GM13977 (cell line): ENCODE data around the gene NPC1L1.

Experiments used
- DNase-seq: peaks from one replicate; pipeline ENCODE4 v3.0.0; 2012; ENCODE audit warnings: low spot score
- in situ Hi-C: fragments of 300-500 bp; cut with MboI; formaldehyde crosslinking; loops from one replicate; pipeline ENCODE4 v1.12.0; 2022; ENCODE audit warnings: low sequenced_read_pairs, low pct_unique_long_range_greater_than_20kb, mixed read lengths, inconsistent platforms; ENCODE audit not compliant: unreplicated experiment
- TF ChIP-seq, protein P1 (sequence below): IDR thresholded peaks from 2 replicates; pipeline ENCODE4 v1.5.1; 2012; ENCODE audit warnings: mild to moderate bottlenecking, control low read depth; ENCODE audit not compliant: insufficient read depth; ENCODE audit errors: extremely low read depth, missing control alignments

NPC1L1 gene

GRCh38 chr7:44541876-44542610, 913 bp upstream of the NPC1L1 start:
- DNase-seq, result no peak
- in situ Hi-C loops, result no loop called here
- TF ChIP-seq, protein P1, sequence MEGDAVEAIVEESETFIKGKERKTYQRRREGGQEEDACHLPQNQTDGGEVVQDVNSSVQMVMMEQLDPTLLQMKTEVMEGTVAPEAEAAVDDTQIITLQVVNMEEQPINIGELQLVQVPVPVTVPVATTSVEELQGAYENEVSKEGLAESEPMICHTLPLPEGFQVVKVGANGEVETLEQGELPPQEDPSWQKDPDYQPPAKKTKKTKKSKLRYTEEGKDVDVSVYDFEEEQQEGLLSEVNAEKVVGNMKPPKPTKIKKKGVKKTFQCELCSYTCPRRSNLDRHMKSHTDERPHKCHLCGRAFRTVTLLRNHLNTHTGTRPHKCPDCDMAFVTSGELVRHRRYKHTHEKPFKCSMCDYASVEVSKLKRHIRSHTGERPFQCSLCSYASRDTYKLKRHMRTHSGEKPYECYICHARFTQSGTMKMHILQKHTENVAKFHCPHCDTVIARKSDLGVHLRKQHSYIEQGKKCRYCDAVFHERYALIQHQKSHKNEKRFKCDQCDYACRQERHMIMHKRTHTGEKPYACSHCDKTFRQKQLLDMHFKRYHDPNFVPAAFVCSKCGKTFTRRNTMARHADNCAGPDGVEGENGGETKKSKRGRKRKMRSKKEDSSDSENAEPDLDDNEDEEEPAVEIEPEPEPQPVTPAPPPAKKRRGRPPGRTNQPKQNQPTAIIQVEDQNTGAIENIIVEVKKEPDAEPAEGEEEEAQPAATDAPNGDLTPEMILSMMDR, result no peak

GRCh38 chr7:44540592-44541027, 520 bp downstream of the NPC1L1 start:
- TF ChIP-seq, protein P1, result no peak
- in situ Hi-C loops, result no loop called here
- DNase-seq, result peak; percentile 9

DNA sequence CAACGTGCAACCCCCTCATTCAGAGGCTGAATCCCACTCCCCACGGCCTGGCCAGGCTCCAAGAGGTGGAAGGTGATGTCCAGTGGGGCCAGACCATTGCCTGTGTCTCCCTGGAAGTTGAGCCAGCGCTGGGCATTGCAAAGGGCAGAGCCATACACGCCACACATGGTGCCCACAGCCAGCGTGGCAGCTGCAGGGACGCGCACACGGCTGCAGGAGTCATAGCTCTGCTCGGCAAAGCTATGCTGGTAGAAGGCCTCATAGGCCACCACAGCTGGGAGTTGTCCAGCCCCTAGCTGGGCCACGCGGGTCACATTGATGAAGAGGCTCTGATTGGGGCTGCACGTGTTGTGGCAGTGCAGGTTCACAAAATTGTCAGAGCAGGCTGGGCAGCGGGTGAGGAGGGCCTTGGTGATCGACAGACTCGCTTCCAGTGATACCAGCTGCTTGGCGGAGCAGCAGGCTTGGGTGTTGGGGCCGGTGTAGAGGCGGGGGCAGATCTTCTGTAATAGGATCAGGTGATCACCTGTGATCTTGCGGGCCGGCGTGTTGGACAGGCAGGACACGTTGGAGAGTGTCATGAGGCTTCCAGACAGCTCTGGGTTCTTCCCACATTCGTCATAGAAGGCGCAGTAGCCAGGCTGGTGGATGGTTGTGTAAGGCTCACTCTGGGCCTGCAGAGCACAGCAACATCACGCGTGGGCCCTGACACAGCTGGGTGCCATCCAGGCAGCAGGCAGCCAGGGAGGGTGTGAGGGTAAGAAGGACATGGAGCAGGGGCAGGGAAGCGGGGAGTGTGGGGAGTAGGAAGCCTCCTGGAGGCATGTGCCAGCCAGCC, 1.2 kb downstream of the NPC1L1 start:
- DNase-seq, result peak; percentile 10
- in situ Hi-C loops, result no loop called here
- TF ChIP-seq, protein P1, result no peak

DNA sequence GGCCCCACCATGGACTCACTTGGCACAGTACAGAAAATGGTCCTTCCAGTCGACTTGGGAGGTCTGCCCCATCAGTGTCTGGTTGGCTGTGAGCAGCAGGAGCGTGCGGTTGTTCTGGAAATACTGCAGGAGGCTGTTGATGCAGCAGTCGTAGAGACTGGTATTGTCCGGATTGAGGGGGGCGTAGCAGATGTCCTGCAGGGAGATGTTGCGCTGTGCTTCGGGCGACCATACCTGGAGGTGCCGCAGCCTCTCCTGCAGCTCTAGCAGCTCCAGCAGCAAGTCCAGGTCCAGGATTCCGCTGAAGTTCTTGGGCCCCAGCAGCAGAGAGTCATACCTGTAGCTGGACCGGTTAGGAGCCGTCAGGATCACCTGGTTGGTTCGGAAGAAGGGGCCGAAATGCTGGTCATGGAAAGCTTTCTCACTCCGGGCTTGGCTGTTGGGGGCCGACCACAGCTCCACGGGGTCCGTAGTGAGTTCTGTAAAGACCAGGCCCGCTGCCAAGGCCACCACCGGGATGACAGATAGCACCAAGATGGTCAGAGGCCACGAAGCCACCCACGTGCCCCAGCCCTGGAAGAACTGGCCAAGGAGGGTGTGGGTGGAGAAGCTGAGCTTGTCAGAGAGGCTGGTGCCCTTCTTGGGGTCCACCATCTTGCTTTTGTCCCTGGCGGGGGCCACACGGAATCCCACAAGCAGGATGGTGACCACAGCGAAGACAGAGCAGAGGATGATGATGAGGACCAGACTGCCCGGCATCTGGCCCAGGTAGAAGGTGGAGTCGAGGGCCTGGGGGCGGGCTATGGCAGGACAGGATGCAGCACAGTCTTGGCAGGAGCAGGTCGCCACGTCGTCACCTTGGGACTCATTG, 2.1 kb downstream of the NPC1L1 start:
- TF ChIP-seq, protein P1, result no peak
- DNase-seq, result peak; percentile 8
- in situ Hi-C loops, result no loop called here

GRCh38 chr7:44538093-44538797, 2.9 kb downstream of the NPC1L1 start:
- DNase-seq, result peak; percentile 5
- in situ Hi-C loops, result no loop called here
- TF ChIP-seq, protein P1, result no peak

DNA sequence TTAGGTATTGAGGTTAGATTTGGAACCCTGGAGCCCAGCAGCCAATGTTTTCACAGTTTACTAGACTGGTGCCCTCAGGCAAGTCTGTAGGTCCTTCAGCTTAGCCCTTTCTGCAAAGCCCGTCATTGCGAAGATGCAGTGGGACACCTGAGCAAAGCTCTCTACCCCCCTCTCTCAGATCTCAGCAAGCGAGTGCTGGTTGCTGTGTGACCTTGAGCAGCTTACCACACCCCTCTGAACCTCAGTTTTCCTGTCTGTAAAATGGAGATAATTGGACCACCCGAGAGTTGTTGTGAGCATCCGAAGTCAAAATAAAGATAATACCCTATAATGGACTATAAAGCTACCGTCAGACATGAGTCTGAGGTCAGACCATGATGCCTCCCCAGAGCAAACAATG, 3.7 kb downstream of the NPC1L1 start:
- in situ Hi-C loops, result no loop called here

More for the DNA sequence above, 3.7 kb downstream of the NPC1L1 start:
- DNase-seq, result peak; percentile 12
- TF ChIP-seq, protein P1, result no peak
